ENCODE data around the gene KCNQ5. TPM values are rescaled to one million over a fixed set of nuclear protein-coding genes. Genes with fewer than 3 reads are reported as not detected.

Gene KCNQ5
- total and polyA plus RNA-seq, 2 of the 8 experiments (the other 6 are each of a cell fraction or from before 2014, with no cell fraction given): 0.83 to 1.2 TPM

DNA sequence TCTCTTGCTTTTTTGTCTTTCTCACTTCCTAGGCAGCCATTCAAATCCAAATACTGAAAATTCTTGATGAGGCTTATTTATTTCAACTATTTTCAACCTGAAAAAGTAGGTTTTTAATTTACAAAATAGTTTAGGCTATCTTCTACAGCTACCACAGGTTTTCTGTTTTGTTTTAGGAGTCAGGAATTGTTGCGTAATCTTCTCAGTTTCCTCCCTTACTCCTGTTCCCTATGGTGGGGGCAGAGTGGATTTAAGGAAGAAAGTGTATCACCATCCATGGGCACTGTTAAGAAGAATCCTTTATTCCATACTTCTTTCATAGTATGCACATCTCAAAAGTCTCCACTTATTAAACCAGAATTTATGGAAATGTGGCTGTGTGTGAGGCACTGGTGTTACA lies 421.0 kb downstream of the KCNQ5 start:
- Histone ChIP-seq H3K9ac (replicated peaks in 1 of 4; ENCODE audit: extremely low read depth in 1 of 4, low read depth in 3 of 4, low read length in 3 of 4) (no peak overlapping the region), H3K36me3 (ENCODE audit: control insufficient read depth in 2 of 4, insufficient read depth in 4 of 4, low read length in 3 of 4) (no peaks in the 10 kb centered on the region; a peak in 1 of 8 replicates), H3K56ac (replicated peaks; ENCODE audit: insufficient read length, low read depth, low read length) (no peak overlapping the region), H3K23ac (ENCODE audit: insufficient read length) (no peak overlapping the region), H4K8ac (ENCODE audit: extremely low read depth, insufficient read depth, low read length) (no peak overlapping the region), H2AK5ac (ENCODE audit: low read depth, low read length) (no peak overlapping the region), H2BK5ac (ENCODE audit: low read depth, low read length) (no peak overlapping the region), H2BK120ac (replicated peaks; ENCODE audit: low read depth, low read length) (no peak overlapping the region), H3K27ac (ENCODE audit: low read depth, low read length) (no peak overlapping the region), H3K23me2 (ENCODE audit: low read depth, low read length) (no peaks in the 10 kb centered on the region), H3K4me1 (replicated peaks in 1 of 4; ENCODE audit: control insufficient read depth in 3 of 4, insufficient read depth in 4 of 4, low read length in 3 of 4) (no peaks in the 10 kb centered on the region), H3K79me1 (ENCODE audit: low read depth, low read length) (no peaks in the 10 kb centered on the region), H3K4me3 (ENCODE audit: extremely low read depth in 1 of 4, insufficient read depth in 2 of 4, low read depth in 3 of 4, low read length in 4 of 4) (no peak overlapping the region), H3K18ac (ENCODE audit: extremely low read depth, low read length) (no peak overlapping the region), H2BK12ac (ENCODE audit: low read depth, low read length) (no peak overlapping the region), H4K5ac (ENCODE audit: insufficient read length, low read depth, low read length) (no peak overlapping the region), H4K20me1 (replicated peaks in 1 of 2; ENCODE audit: control insufficient read depth in 1 of 2, insufficient read depth in 2 of 2, low read length in 2 of 2) (no peaks in the 10 kb centered on the region), H3K27me3 (replicated peaks in 1 of 4; ENCODE audit: control insufficient read depth in 3 of 4, extremely low read depth in 1 of 4, insufficient read depth in 3 of 4, low read length in 3 of 4) (no peaks in the 10 kb centered on the region), H3K4ac (replicated peaks; ENCODE audit: insufficient read length, low read depth, low read length) (no peak overlapping the region), H2BK15ac (ENCODE audit: low read length) (no peak overlapping the region), H3K14ac (ENCODE audit: insufficient read length) (no peak overlapping the region), H2BK20ac (ENCODE audit: low read length) (no peak overlapping the region), H3K4me2 (ENCODE audit: insufficient read depth in 1 of 2, low read depth in 2 of 2, low read length in 2 of 2) (no peak overlapping the region), H3K9me3 (ENCODE audit: insufficient read depth in 2 of 2, low read depth in 1 of 2, low read length in 1 of 2) (no peaks in the 10 kb centered on the region), H4K91ac (replicated peaks; ENCODE audit: insufficient read length, low read length) (no peak overlapping the region), H2AFZ (ENCODE audit: low read length) (no peak overlapping the region), H3K79me2 (ENCODE audit: control insufficient read depth in 1 of 2, insufficient read depth in 2 of 2, low read length in 2 of 2) (no peaks in the 10 kb centered on the region)
- TF ChIP-seq KDM1A (IDR thresholded peaks at IDR 0.05; ENCODE audit: borderline replicate concordance, low read length): no peak
- no peak for TF ChIP-seq SIRT6 (IDR thresholded peaks at IDR 0.05; ENCODE audit: low read length)
- TF ChIP-seq CHD2 (IDR thresholded peaks at IDR 0.05; ENCODE audit: low read length): no peak
- peak; percentile 96 for TF ChIP-seq CEBPB (IDR thresholded peaks at IDR 0.05; ENCODE audit: low read depth, low read length)
- TF ChIP-seq GABPA (IDR thresholded peaks at IDR 0.05; ENCODE audit: borderline replicate concordance, insufficient read depth, low read length): no peak
- WGBS, 2 experiments (ENCODE audit: extremely low coverage in 1 of 2, insufficient coverage in 1 of 2, insufficient read length in 1 of 2, insufficient replicate concordance in 2 of 2, low coverage in 1 of 2, low lambda C conversion rate in 2 of 2, missing lambda C conversion rate in 1 of 2): 82% methylated on average over 1 of the region's 1 CpG; no CpG with 5 or more reads in 1 of the 2 experiments
- ChIA-PET POLR2A (ENCODE audit: partially characterized antibody) (no interaction called here), CTCF (ENCODE audit: partially characterized antibody) (no interaction called here)
- no peak for DNase-seq (ENCODE audit: low read depth in 1 of 2, low spot score in 2 of 2)
- FAIRE-seq: no peak

Measured in H1 (cell line).